Adrenal gland (tissue), 12 donors: ENCODE results near the gene PTPRN2. TPM values are rescaled to one million over a fixed set of nuclear protein-coding genes. Genes with fewer than 3 reads are reported as not detected.
A peak's percentile ranks its signal among the peaks of the same experiment; 100 is the strongest.

ENCODE experiments used
- DNase-seq, 7 donors: peaks; one replicate each; pipeline ENCODE4 v3.0.0-alpha.2; 2019 to 2020
- H3K27ac ChIP-seq, 5 donors: fragments of 200-600 bp; sonication (generic) in 4 of 5; 1 replicate in 3 of 5; 2 replicates in 2 of 5; pipeline versions ENCODE4 v1.5.1 to v1.8.0; 2016 to 2020; ENCODE audit warnings: mild to moderate bottlenecking in 1 of 5
- H3K27me3 ChIP-seq: fragments of 200-600 bp; 2 replicates; pipeline ENCODE4 v1.8.0; 2021
- H3K36me3 ChIP-seq, 2 donors: fragments of 200-600 bp; replicated peaks in 1 of 2; 1 replicate in 1 of 2; 2 replicates in 1 of 2; pipeline versions ENCODE4 v1.5.1 to v1.8.0; 2018 to 2022
- H3K4me1 ChIP-seq, 2 donors: fragments of 200-600 bp; replicated peaks in 1 of 2; 1 replicate in 1 of 2; 2 replicates in 1 of 2; pipeline versions ENCODE4 v1.5.1 to v1.8.0; 2018 to 2021
- H3K4me3 ChIP-seq, 4 donors: fragments of 200-600 bp; sonication (generic) in 3 of 4; one replicate each; pipeline ENCODE4 v1.5.1; 2016 to 2018
- H3K9me3 ChIP-seq, 3 donors: fragments of 200-600 bp; sonication (generic) in 1 of 3; replicated peaks in 1 of 3; 1 replicate in 2 of 3; 2 replicates in 1 of 3; pipeline versions ENCODE4 v1.5.1 to v1.8.0; 2016 to 2021
- CTCF ChIP-seq, 6 experiments: fragments of 450-650 bp in 4 of 6; fragments of 200-600 bp in 2 of 6; sonication (generic) in 1 of 6; IDR thresholded peaks; 1 replicate in 5 of 6; 2 replicates in 1 of 6; pipeline versions ENCODE4 v1.5.1 to v1.8.0; 2016 to 2021; ENCODE audit warnings: antibody characterized with exemption in 6 of 6, mild to moderate bottlenecking in 2 of 6, moderate library complexity in 1 of 6
- POLR2A ChIP-seq, 2 donors: fragments of 450-650 bp; IDR thresholded peaks; one replicate each; pipeline ENCODE4 v1.6.1; 2017; ENCODE audit warnings: antibody characterized with exemption in 2 of 2, mild to moderate bottlenecking in 2 of 2, moderate library complexity in 1 of 2
- WGBS, 4 donors: extraction: QIAGEN DNeasy Blood & Tissue Kit in 2 of 4; methylation state at CpG; one replicate each; pipeline versions ENCODE4 v1.1.5 to v1.1.7; 2013 to 2017; 5-methylcytosine and 5-hydroxymethylcytosine counted together
- intact Hi-C, 2 donors: fragments of 100-400 bp; cut with DNase I; formaldehyde crosslinking; loops; one replicate each; pipeline versions ENCODE4 v1.14.1 to v1.15.0; 2022 to 2023
- polyA plus RNA-seq, 3 donors: library from polyadenylated mRNA; stranded (reverse); fragments of 200-250 nt in 2 of 3; fragments of 350-450 nt in 1 of 3; fragmentation: Illumina TruSeq in 1 of 3; extraction: RNeasy Lipid Tissue Mini Kit (QIAGEN cat#74804) in 1 of 3; gene quantifications; one replicate each; pipeline ENCODE4 v1.2.3, GENCODE V29; 2013 to 2014
- total RNA-seq, 9 donors: library from RNA; depleted of rRNA in 4 of 9; stranded (reverse); fragments of >200 nt in 4 of 9; fragments of 120-200 nt in 1 of 9; fragmentation: NEBNext Ultra II Directional in 1 of 9; extraction: Animal tissue kit (Norgen Biotek cat#: 25700) in 1 of 9; gene quantifications; one replicate each; pipeline versions ENCODE4 v1.1.0 to v1.2.4, GENCODE V29; 2013 to 2023
- donor health status: healthy with polysubstance abuse.
- donor health status: Bipolar disorder and iron deficiency.
- donor health status: DM: yes; HTN: yes; CAD: no.
- donor health status: DM: no; HTN: no; CAD: no.
- donor health status: DM: no; HTN: no; CAD: no.
- donor health status: DM: yes; HTN: yes; CAD: no.

PTPRN2 gene
- total and polyA plus RNA-seq, 12 donors = 2.2 to 16.2 (median 3.4) TPM

GRCh38 chr7:157508477-157508881 lies 1079.1 kb downstream of the PTPRN2 start:
- 79 to 85% (median 80%) methylated on average over 6 to 11 of the region's 11 CpGs; no CpG with 5 or more reads in 1 of the 4 donors for WGBS, 4 donors
- DNase-seq = no peak

GRCh38 chr7:157507987-157508386 lies 1079.6 kb downstream of the PTPRN2 start:
- intact Hi-C loops = no loop called here
- WGBS, 4 donors = 58 to 62% (median 59%) methylated on average over 5 of the region's 5 CpGs
- Histone ChIP-seq H3K27me3 (no peaks in the 10 kb centered on the region), H3K9me3 (no peaks in the 10 kb centered on the region), H3K4me3 (no peak overlapping the region), H3K36me3 (no peaks in the 10 kb centered on the region), H3K27ac (no peak overlapping the region), H3K4me1 (no peaks in the 10 kb centered on the region)
- no peak for TF ChIP-seq CTCF (IDR thresholded peaks at IDR 0.05)
- TF ChIP-seq POLR2A (IDR thresholded peaks at IDR 0.05) = no peak
- no peak for DNase-seq

More at GRCh38 chr7:157508477-157508881, 1079.1 kb downstream of the PTPRN2 start:
- Histone ChIP-seq H3K9me3 (no peaks in the 10 kb centered on the region), H3K27ac (no peak overlapping the region), H3K27me3 (no peaks in the 10 kb centered on the region), H3K36me3 (no peaks in the 10 kb centered on the region), H3K4me1 (no peaks in the 10 kb centered on the region), H3K4me3 (no peak overlapping the region)
- intact Hi-C loops = no loop called here
- TF ChIP-seq POLR2A (IDR thresholded peaks at IDR 0.05) (no peak), CTCF (IDR thresholded peaks at IDR 0.05) (no peak)

- H3K36me3 ChIP-seq = no peaks in the 10 kb centered on the region
- no peaks in the 10 kb centered on the region for H3K9me3 ChIP-seq
- DNase-seq = peak in 1 of 7 donors; percentile 10
- no peak overlapping the region for H3K4me3 ChIP-seq
- TF ChIP-seq POLR2A (IDR thresholded peaks at IDR 0.05) (no peak), CTCF (IDR thresholded peaks at IDR 0.05) (no peak)
- H3K27ac ChIP-seq = no peak overlapping the region
- intact Hi-C loops = no loop called here
- WGBS, 4 donors = 80 to 83% (median 82%) methylated on average over 3 to 6 of the region's 6 CpGs
- H3K4me1 ChIP-seq = no peaks in the 10 kb centered on the region
- no peaks in the 10 kb centered on the region for H3K27me3 ChIP-seq
These were observed 1081.4 kb downstream of the PTPRN2 start for GRCh38 chr7:157506268-157506667.

- no peak overlapping the region for H3K4me3 ChIP-seq
- H3K9me3 ChIP-seq = no peaks in the 10 kb centered on the region
- no peak overlapping the region for H3K27ac ChIP-seq
- no peaks in the 10 kb centered on the region for H3K4me1 ChIP-seq
- WGBS, 4 donors = 64 to 80% (median 72%) methylated on average over 1 of the region's 1 CpG
- H3K27me3 ChIP-seq = no peaks in the 10 kb centered on the region
- TF ChIP-seq CTCF (IDR thresholded peaks at IDR 0.05) (no peak), POLR2A (IDR thresholded peaks at IDR 0.05) (no peak)
- no peak for DNase-seq
- H3K36me3 ChIP-seq = no peaks in the 10 kb centered on the region
- intact Hi-C loops = no loop called here
These were observed 1082.0 kb downstream of the PTPRN2 start for GRCh38 chr7:157505646-157506045.
